Right ventricle myocardium superior (tissue), 1 donor: ENCODE data around the gene GPC6. TPM values are rescaled to one million over a fixed set of nuclear protein-coding genes. Genes with fewer than 3 reads are reported as not detected.
"Not testable (repeated sequence)": the region's sequence is repeated elsewhere in the genome, so short reads cannot be mapped to it uniquely, and the experiment has no call there.

Source experiments
- ATAC-seq: fragments of 200-7000 bp; cut with Tn5 transposase; one replicate; pipeline ENCODE4 v1.9.1; 2020; ENCODE audit warnings: mild to moderate bottlenecking; ENCODE audit not compliant: poor library complexity
- DNase-seq: peaks from one replicate; pipeline ENCODE4 v3.0.0-alpha.2; 2020
- intact Hi-C: fragments of 100-400 bp; cut with DNase I; formaldehyde crosslinking; loops from one replicate; pipeline ENCODE4 v1.11.2; 2022
- total RNA-seq: library from RNA; stranded (reverse); fragmentation: NEBNext Ultra II Directional; extraction: Animal tissue kit (Norgen Biotek cat#: 25700); gene quantifications from one replicate; pipeline ENCODE4 v1.2.1, GENCODE V29; 2021
- donor health status: DM: no; HTN: yes; CAD: no; lungs with severe emphysema.

GPC6 gene
- total RNA-seq, 1 donor from 2014 or later, result 3.3 TPM

DNA sequence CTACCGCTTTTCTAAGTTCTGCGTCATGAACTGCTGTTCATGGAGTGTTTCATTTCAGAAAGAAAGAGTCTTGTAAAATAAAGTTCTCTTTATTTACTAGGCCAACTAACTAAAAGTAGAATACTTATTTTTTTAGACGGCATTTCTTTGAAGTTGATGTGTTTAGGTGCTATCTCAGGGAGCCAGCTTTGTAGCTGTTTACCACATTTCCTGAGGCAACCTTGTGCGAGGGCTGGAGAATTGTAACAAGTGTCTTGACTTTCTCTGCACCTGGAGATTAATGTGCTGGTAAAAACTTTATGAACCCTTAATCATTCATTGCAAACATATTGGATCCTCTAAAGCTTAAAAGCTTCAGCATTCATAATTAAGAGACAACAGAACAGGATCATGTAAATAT is 229.3 kb downstream of the GPC6 start:
- DNase-seq, result no peak
- no peak for ATAC-seq
- intact Hi-C loops, result no loop called here

DNA sequence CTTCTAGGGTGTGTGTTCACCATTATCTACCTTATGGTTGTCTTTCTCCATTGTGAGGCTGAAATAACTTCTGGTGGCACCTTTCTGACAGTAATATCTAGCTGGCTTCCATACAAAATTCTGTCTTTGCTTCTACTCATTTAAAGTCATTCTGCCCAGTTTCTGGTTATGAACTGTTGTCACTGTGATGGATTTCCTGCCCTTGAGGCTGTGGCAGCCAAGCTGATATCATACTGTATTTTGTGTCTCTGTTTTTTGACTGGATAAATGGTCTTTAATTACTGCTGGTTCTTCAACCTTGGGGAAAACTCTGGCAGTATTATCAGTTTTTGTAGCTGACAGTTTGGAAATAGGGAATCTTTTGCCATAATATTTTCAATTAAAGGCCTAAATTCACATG is 233.4 kb downstream of the GPC6 start:
- no peak for DNase-seq
- intact Hi-C loops, result no loop called here
- no peak for ATAC-seq

DNA sequence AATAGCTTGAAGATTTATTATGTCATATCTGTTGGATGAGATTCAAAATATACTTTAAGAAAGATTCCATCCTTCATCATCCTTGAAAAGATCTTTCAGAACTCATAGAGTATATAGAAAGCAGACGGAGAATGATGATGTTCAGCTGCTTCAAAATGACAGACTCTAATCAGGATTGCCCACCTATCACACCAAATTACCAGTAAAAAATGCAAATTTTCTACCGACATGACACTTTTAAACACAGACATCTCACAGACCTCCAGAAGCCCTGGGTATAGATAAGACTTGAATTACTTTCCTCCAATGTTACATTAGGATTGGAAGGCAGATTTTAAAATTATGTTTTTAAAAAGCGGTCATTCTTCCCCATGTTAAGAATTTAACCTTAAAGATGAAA is 235.5 kb downstream of the GPC6 start:
- ATAC-seq (no peak), DNase-seq (no peak)
- intact Hi-C loops, result no loop called here

DNA sequence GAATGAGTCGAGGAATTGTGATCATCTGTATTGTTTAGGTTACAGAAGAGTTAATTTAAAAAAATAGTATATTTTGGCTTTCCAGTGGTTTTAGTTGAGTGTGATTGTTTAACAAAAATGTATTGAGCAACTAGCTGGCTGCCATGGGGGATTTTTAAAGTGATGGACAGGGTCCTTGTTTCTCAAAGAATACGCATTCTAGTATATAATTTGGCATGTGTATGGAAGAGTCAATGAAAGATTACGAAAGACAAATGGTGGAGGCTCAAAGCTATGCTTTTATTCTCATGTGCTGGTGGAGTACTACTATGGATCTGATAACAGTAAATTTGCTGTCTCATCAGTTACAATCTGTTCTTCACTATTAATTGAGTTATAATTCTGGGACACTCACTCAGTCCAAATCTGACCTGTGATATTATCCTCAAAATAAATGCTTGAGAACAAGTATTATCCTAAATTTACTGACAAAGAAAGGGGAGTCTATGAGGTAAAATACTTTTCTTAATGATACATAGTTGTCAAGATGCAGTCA is 240.0 kb downstream of the GPC6 start:
- intact Hi-C loops, result no loop called here
- ATAC-seq (no peak), DNase-seq (no peak)

DNA sequence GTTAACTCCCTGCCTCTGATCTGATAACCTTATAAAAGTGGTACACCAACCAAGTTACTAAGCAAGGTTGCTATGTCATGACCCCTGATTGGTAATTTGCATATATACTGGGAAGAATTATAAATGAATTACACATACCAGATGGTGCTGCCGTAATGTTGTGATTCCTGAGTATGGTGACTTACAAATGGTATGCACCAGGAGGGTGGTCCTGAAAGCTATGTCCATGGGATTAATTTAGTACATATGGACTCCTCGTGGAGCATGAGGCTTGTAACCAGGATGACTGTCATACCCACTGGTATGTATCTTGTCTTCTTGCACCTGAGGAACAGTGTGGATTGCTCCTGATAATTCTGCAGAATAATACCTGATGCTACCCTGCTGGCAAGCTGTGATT is 240.6 kb downstream of the GPC6 start:
- intact Hi-C loops, result no loop called here
- DNase-seq, result no peak
- ATAC-seq, result no peak

DNA sequence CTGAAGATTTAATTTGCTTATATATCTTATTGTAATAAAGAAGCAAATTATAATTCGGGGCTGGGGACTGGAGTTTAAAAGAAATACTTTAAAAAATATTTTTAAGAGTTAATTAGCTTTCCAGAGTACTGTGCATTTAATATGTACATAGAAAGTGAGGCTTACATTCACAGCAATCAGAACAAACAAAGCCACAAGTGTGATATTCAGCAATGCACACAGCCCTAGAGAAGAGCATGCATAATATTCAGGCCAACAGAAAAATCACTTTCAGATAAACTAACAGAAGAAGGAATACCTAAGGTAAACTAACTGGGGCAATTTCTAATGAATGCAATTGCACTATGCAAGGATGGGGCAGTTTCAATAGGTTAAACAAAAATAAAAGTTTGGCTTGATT is 241.8 kb downstream of the GPC6 start:
- ATAC-seq (no peak), DNase-seq (no peak)
- intact Hi-C loops, result no loop called here

DNA sequence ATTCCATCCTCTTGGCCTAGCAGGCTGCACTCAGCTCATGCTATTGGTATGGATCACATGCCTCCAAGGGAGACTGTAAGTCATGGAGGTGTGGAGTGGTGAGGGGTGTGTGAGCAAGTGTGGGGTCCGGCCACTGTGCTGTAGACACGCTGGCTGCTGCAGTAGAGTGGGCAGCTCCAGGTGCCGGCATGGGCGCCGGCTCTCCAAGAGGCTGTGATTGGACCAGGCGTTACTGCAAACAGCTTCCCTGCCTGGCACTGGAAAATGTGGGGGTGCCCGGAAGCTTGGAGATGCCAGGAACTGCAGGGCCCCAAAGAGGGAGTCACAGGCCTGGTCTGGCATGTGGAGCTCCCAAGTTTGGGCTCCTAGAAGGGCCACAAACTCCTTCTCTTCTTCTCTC is 245.7 kb downstream of the GPC6 start:
- no peak for ATAC-seq
- no peak for DNase-seq
- intact Hi-C loops, result no loop called here

DNA sequence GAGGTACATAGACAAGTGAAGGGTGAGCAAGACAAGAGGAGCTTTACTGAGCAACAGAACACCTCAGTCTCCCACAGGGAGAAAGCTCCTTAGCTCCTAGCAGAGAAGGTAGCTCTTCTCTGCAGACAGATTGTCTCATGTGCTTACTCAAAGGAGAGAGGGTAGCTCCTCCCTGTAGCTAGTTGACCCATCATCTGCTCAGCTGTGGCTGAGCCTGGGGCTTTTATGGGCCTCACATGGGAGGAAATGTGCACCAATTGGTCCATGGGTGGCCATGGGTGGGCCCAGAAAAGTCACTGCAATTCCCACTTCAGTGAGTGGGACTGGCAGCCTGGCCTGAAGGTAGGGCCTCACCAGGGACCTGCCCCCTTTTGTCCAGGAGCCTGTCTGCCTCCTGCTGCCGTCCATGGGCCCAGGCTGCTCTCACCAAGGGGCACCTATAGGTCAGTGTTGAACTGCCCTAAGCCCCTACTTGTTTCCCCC is 246.2 kb downstream of the GPC6 start:
- ATAC-seq (no peak), DNase-seq (peak; percentile 24)
- intact Hi-C loops, result no loop called here

DNA sequence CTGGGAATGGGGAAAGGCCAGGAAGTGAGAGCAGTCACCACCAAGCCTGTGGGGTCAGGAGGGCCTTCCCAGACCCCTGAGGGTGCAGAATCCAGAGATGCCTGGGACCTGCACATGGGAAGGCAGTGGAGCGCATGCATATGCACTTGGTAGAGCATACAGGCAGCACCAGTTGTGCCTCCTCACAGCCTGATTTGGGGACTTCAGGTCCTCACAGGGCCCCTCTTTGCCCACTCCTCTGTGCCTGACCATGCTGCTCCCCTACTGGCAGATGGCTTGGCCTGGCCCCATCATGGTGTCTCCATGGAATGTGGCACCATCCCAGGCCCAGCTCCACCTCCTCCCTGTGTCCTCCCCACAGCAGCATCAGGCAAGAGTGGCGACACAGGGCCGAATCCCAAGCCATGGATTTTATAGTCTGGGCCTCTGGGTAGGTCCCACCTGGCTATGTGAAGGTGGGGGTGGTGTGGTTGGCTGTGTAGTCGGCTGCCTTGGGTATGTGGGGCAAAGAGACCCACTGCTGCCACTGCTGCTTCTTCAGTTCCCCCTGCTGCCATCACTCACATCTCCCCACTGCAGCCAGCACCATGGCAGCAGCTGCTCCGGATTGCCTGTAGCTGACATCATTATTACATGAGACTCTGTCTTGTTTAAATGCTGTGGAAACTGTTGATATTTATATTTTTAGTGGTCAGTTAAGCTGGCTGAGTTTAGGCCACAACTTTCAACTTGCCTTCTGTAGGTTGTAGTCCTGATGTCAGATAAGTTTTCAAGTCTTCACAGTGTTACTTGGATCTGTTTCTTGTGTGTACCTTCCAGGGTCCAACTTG is 247.0 kb downstream of the GPC6 start:
- intact Hi-C loops, result no loop called here
- no peak for DNase-seq
- no peak for ATAC-seq

DNA sequence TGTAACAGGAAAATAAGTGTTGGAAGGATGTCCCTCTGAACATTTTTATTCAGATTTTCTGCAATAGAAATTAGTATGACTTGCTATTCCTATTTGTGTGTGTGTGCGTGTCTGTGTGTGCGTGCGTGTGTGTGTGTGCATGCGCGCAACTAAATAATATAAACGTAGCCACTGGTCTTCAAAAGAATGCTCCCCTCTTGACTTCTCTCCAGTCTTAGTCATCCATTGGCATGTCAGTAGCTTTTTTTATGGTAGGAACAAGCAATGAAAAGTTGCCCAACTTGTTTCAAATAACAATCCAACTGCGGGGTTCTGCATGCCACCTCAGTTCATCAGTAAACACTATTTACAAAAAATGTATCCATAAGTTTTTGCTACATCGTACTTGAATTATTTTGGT is 249.6 kb downstream of the GPC6 start:
- no peak for ATAC-seq
- intact Hi-C loops, result no loop called here
- DNase-seq, result no peak

DNA sequence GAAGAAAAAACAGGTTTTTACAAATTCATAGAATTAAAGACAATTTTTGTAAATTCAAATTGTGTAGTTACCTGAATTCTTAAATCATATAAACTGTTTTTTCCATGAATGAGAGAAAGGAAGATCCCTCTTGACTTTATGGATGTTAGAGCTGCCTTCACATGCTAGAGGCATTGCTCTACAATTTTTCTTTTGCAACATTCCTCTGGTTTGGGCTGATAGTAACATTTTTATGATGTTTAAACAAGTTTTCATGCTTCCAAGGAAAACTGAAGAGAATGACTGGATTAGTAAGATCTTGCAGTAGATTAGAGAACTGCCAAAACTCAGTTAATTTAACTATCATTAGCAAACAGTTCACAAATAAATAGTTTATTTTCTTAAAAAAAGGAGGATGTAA is 250.6 kb downstream of the GPC6 start:
- no peak for DNase-seq
- intact Hi-C loops, result no loop called here
- ATAC-seq, result no peak

DNA sequence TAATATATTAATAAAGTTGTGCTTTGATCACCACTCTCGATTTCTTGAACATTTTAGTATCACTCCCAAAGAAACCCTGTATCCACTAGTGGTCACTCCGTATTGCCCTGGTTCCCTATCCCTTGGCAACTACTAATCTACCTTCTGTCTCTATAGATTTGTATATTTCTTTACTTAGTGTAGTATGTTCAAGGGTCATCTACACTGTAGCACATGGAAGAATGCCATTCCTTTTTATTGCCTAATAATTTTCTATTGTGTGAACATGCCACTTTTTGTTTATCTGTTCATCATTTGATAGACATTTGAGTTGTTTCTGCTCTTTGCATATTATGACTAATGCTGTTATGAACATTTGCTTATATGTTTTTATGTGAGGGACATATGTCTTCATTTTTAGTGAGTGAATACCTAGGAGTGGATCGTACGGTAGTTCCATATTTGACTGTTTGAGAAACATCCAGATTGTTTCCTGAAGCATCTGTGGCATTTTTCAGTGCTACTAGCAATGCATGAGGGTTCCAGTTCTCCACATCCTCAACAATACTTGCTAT is 254.0 kb downstream of the GPC6 start:
- ATAC-seq, result no peak
- no peak for DNase-seq
- intact Hi-C loops, result no loop called here

DNA sequence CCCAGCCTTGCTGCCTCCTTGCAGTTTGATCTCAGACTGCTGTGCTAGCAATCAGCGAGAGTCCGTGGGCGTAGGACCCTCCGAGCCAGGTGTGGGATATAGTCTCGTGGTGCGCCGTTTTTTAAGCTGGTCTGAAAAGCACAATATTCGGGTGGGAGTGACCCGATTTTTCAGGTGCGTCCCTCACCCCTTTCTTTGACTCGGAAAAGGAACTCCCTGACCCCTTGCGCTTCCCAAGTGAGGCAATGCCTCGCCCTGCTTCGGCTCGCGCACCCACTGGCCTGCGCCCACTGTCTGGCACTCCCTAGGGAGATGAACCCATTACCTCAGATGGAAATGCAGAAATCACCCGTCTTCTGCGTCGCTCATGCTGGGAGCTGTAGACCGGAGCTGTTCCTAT is 269.5 kb downstream of the GPC6 start:
- intact Hi-C loops, DNase-seq, ATAC-seq: not testable (repeated sequence)

DNA sequence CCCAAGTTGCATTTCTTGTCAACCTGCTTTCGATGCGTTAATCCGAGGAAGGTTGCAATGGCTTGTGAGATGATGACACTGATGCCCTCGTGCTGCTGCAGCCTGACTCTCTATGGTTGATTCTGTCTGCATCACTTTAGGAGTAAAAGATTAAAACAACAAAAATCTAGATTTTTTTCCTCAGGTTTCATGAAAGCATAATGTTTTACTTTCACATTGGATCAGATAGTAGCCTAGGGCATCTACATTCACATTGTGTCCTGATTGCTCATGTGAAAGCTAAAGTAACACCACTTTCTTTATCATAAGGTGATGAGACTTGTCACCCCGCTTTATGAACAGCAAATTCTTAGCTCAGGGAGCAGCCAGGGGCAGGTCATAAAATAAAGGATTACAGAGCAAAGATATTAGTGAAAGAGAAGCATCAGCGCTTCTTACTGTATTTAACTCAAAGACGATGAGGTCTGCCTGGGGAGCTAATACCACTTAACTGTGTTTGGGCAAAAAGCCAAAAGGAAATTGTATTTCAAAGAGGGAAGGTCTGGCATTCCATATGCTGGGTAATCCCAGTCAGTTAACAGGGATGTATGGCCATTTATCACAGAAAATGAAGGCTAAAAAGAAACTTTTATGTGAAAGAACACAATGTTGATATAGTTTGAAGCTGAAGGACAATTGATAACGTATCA is 270.5 kb downstream of the GPC6 start:
- intact Hi-C loops, result no loop called here
- DNase-seq (no peak), ATAC-seq (no peak)

DNA sequence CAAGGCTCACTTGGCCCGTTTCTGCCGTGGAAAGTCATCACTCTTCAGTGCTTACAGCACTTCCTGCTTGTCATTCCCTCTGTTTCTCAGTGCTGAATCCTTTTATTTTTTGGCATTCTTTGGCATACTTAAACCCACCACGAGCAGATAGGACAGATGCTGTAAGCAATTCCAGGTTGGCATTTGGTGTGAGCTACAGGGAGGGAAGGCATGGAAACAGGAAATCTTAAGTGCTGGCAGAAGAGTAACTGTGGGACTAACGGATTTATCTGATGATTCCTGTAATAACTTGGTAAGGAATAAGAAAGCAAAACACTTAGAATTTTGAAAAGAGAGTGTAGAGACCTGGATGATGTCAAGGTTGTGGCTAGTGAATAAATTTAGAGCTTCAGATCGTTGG is 273.4 kb downstream of the GPC6 start:
- ATAC-seq, result no peak
- intact Hi-C loops, result no loop called here
- no peak for DNase-seq

DNA sequence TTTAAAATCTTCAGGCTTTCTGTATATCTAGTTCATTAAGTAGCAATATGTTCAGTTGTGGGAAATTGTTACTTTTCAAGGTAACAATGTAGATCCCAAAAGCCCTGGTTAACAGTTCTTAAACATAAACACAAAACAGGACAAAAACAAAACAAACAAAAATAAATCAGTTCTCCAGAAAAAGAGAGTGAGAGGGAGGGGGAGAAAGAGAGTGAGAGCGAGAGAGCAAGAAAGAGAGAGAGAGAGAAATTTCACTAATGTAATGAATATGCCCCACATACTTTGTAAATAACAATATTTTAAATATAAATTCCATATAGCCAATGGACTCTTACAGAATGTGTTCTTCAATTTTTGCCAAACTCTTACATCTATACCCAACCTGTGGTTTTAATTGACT is 275.5 kb downstream of the GPC6 start:
- no peak for ATAC-seq
- intact Hi-C loops, result no loop called here
- DNase-seq, result no peak

DNA sequence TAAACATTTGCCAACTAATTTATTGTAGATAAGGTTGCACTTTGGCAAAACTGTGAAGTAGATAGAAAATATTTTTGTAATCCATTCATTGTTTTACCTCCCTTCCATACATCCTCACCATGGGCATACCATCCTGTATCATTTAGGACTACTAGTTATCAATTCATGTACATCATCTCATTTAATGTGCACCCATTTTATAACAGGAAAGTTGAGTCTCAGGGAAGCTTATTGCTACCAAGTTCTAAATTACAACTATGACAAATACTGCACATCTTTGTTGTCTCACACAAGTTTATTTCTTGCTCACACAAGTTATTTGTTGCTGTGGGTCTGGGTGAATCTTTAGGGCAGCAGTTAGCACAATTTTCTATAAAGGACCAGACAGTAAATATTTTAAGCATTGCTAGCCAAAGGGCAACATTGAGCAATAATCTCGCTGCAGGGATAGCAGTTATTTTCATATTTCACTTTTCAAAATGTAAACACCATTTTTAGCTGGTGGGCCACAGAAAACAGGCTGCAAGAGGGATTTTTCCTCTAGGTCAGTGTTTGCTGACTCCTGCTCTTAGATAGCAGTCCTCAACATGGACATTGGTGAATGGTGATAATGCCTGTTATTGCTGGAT is 276.5 kb downstream of the GPC6 start:
- DNase-seq (no peak), ATAC-seq (no peak)
- intact Hi-C loops, result no loop called here

DNA sequence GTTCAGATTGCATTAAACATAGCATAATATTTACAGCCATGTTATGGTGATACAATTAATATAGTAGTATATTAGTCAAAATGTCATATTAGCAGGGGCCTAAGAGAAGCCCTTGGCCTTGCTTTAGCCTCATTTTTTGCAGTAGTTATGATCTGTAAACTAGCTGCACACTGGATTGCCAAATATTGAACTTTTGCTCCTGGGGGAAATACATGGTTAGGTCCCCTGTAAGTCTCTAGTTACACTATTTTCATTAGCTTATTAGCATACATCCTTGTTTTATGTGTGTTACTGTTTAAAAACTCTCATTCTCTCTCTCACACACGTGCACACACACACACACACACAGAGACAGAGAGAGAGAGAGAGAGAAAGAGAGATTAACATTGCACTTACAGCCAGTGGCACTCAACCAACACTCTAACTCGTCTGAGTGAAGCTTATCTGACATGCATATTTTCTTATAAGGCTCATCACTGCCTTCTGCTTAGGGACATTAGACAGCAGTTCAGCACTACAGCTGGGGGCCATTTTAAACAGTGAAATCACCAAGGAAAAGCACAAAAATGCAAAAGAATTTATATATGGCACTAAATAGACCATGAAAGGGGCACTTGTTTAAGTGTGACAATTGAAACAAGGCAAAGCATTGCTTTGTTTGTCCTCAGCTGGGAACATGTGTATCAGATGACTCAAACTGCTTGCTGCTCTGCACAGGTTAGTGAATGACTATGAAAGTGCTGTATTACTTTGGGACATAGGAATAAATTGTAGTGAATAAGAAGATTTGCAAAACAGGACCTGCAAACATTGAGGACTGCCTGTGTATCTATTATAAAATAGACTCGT is 278.7 kb downstream of the GPC6 start:
- intact Hi-C loops, result no loop called here
- peak; percentile 74 for ATAC-seq
- DNase-seq, result no peak

DNA sequence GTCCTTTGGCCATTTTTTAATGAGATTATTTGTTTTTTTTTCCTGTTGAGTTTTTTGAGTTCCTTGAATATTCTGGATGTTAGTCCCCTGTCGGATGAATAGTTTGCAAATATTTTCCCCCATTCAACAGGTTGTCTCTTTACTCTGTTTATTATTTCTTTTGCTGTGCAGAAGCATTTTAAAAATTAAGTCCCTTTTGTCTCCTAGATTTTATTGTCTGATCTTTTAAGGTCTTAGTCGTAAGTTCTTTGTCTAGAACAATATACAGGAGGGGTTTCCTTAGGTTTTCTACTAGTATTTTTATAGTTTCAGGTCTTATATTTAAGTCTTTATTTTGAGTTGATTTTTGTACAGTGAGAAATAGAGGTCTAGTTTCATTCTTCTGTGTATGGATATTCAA is 284.4 kb downstream of the GPC6 start:
- ATAC-seq, result no peak

More for the DNA sequence above, 284.4 kb downstream of the GPC6 start:
- intact Hi-C loops, result no loop called here
- DNase-seq, result no peak
